GM18951 (cell line): ENCODE data around the gene DCLRE1B.

Source experiments
- POLR2A ChIP-seq: IDR thresholded peaks from 4 replicates; pipeline ENCODE4 v1.6.1; 2011; ENCODE audit warnings: mild to moderate bottlenecking; ENCODE audit not compliant: insufficient read length, insufficient read depth; ENCODE audit errors: extremely low read depth
- in situ Hi-C: fragments of 300-500 bp; cut with MboI; formaldehyde crosslinking; loops from one replicate; pipeline ENCODE4 v1.12.0; 2022; ENCODE audit warnings: low sequenced_read_pairs, mixed read lengths, inconsistent platforms; ENCODE audit not compliant: unreplicated experiment

DCLRE1B gene

DNA sequence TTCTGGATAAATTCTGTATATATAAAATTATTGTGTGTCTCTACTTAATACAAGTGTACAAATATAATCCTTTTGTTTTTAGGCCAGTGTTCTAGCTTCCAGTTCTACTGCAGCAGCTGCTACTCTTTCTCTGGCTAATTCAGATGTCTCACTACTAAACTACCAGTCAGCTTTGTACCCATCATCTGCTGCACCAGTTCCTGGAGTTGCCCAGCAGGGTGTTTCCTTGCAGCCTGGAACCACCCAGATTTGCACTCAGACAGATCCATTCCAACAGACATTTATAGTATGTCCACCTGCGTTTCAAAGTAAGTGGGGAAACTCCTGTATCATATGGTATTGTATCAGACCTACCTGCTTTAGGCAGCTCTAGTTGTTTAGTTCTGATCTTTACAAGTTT lies 52.9 kb downstream of the DCLRE1B start:
- in situ Hi-C loops, result no loop called here
- no peak for TF ChIP-seq POLR2A

DNA sequence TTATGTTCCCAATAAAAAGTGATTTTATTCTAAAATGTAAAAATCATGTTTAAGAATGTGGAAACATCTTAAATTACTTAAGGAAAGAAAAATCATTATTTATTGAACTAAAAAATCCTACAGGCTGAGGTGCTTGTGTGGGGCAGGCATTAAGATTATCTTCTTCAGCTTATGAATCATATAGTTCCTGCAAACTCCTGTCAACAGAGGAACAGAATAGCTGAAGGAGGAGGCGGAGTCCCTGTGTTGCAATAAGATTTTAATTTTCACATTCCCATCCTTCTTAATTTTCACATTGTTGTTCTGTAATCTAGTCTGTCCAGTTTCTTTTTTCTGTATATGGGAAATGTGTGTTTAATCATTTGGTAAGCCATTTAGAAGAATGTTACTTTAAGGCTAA lies 53.6 kb downstream of the DCLRE1B start:
- TF ChIP-seq POLR2A, result no peak
- in situ Hi-C loops, result no loop called here

DNA sequence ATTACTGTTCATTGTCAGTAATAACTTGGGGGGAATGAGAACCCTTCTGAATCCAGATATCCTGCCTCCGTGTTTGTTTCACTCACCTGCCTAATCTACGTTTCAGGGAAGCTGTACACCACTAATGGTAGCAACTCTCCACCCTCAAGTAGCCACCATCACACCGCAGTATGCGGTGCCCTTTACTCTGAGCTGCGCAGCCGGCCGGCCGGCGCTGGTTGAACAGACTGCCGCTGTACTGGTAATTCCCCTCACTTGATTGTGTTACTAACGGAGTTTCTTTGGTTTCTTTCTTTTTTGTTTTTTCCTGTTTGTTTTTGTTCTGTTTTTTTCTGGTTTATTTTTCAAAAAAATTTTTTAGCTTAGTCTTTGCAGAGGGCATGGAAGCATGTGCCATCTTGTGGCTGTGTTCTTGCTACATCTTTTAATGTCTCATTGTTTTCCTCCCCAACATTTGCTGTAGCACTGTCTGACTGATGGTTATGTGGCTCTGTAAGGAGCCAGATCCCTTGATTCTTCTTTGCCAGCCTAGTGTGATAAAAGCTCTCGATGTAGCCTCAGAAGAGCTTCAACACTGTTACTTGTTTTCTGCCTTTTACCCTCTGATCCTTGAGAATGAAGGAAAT lies 58.3 kb downstream of the DCLRE1B start:
- in situ Hi-C loops, result no loop called here
- TF ChIP-seq POLR2A, result no peak
